Measurements from ENCODE around the gene FGF6.
"Not testable (repeated sequence)": the region's sequence is repeated elsewhere in the genome, so short reads cannot be mapped to it uniquely, and the experiment has no call there.

The FGF6 gene

GRCh38 chr12:4445156-4446101, at the start of gene FGF6:
FGF6 (minus strand) TSS chr12:4445815; CDS start chr12:4445570, 245 bp downstream.
- no peak for DNase-seq (ENCODE audit: low read depth)

- DNase-seq (ENCODE audit: low read depth): no peak
Measured at GRCh38 chr12:4490973-4491372, 45.4 kb upstream of the FGF6 start.

- no peak for DNase-seq (ENCODE audit: low read depth)
Measured at GRCh38 chr12:4489556-4489955, 43.9 kb upstream of the FGF6 start.

GRCh38 chr12:4486980-4487379, 41.4 kb upstream of the FGF6 start:
- no peak for DNase-seq (ENCODE audit: low read depth)

GRCh38 chr12:4486049-4486699, 40.6 kb upstream of the FGF6 start:
- no peak for DNase-seq (ENCODE audit: low read depth)

GRCh38 chr12:4483885-4484823, 38.5 kb upstream of the FGF6 start:
- DNase-seq (ENCODE audit: low read depth): no peak

GRCh38 chr12:4482936-4483335, 37.3 kb upstream of the FGF6 start:
- no peak for DNase-seq (ENCODE audit: low read depth)

- no peak for DNase-seq (ENCODE audit: low read depth)
Measured at GRCh38 chr12:4478933-4479332, 33.3 kb upstream of the FGF6 start.

GRCh38 chr12:4477129-4477528, 31.5 kb upstream of the FGF6 start:
- DNase-seq (ENCODE audit: low read depth): peak; percentile 23

- no peak for DNase-seq (ENCODE audit: low read depth)
Measured at GRCh38 chr12:4472046-4472445, 26.4 kb upstream of the FGF6 start.

- no peak for DNase-seq (ENCODE audit: low read depth)
Measured at GRCh38 chr12:4471256-4471655, 25.6 kb upstream of the FGF6 start.

GRCh38 chr12:4468994-4469393, 23.4 kb upstream of the FGF6 start:
- DNase-seq (ENCODE audit: low read depth): no peak

- no peak for DNase-seq (ENCODE audit: low read depth)
Measured at GRCh38 chr12:4460761-4461160, 15.1 kb upstream of the FGF6 start.

- not testable (repeated sequence) for DNase-seq (ENCODE audit: low read depth)
Measured at GRCh38 chr12:4455849-4456248, 10.2 kb upstream of the FGF6 start.

GRCh38 chr12:4454315-4454860, 8.8 kb upstream of the FGF6 start:
- DNase-seq (ENCODE audit: low read depth): no peak

GRCh38 chr12:4451694-4452093, 6.1 kb upstream of the FGF6 start:
- no peak for DNase-seq (ENCODE audit: low read depth)

- peak; percentile 0 for DNase-seq (ENCODE audit: low read depth)
Measured at GRCh38 chr12:4450551-4451112, 5.0 kb upstream of the FGF6 start.

GRCh38 chr12:4449851-4450221, 4.2 kb upstream of the FGF6 start:
- no peak for DNase-seq (ENCODE audit: low read depth)

GRCh38 chr12:4448943-4449850, 3.6 kb upstream of the FGF6 start:
- DNase-seq (ENCODE audit: low read depth): no peak

GRCh38 chr12:4448371-4448940, 2.8 kb upstream of the FGF6 start:
- no peak for DNase-seq (ENCODE audit: low read depth)

Measured in EH (cell line).